OCI-LY1 (cell line): ENCODE measurements around the gene ADAMTS1.

ENCODE experiments used
- EZH2 ChIP-seq: fragments of 200-600 bp; sonication (generic), shearing (Covaris generic); IDR thresholded peaks from 2 replicates; pipeline ENCODE4 v1.8.0; 2017; ENCODE audit warnings: borderline replicate concordance, mixed run types, mild to moderate bottlenecking, antibody characterized with exemption, low read length, moderate library complexity, mixed read lengths
- TF ChIP-seq, protein P1 (sequence below): fragments of 200-600 bp; sonication (generic), shearing (Covaris generic); IDR thresholded peaks from 2 replicates; pipeline ENCODE4 v1.5.1; 2017; ENCODE audit warnings: mild to moderate bottlenecking, antibody characterized with exemption, low read length, moderate library complexity, mixed read lengths

DNA sequence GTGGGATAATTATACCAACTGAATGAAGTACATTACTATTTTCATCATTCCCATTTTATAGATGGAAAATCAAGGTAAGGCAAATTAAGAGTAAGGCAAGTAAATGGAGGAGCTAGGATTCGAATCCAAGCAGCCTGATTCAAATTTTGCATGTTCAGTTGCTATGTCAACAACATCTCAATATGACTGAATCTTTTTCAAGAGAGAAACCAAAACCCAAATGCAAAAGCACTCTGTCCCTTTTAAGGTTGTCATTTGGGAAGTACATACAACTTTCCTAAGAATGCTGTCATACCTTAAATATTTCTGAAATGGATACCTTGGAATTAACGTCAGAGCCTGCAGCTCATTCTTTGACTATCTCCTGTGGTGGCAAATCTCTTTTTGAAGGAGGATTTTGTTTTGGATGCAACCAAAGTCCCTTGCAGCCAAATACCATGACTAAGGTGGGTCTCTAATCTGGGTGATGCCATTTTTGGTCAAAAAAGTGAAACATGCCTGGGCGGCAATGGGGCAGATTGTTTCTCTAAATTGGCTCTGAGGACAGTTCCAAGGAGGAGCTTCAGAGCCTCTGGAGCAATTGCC is 25.4 kb downstream of the ADAMTS1 start:
- TF ChIP-seq, protein P1, sequence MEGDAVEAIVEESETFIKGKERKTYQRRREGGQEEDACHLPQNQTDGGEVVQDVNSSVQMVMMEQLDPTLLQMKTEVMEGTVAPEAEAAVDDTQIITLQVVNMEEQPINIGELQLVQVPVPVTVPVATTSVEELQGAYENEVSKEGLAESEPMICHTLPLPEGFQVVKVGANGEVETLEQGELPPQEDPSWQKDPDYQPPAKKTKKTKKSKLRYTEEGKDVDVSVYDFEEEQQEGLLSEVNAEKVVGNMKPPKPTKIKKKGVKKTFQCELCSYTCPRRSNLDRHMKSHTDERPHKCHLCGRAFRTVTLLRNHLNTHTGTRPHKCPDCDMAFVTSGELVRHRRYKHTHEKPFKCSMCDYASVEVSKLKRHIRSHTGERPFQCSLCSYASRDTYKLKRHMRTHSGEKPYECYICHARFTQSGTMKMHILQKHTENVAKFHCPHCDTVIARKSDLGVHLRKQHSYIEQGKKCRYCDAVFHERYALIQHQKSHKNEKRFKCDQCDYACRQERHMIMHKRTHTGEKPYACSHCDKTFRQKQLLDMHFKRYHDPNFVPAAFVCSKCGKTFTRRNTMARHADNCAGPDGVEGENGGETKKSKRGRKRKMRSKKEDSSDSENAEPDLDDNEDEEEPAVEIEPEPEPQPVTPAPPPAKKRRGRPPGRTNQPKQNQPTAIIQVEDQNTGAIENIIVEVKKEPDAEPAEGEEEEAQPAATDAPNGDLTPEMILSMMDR: no peak
- no peak for TF ChIP-seq EZH2
